ENCODE measurements around the gene TM4SF4.

Gene TM4SF4

DNA sequence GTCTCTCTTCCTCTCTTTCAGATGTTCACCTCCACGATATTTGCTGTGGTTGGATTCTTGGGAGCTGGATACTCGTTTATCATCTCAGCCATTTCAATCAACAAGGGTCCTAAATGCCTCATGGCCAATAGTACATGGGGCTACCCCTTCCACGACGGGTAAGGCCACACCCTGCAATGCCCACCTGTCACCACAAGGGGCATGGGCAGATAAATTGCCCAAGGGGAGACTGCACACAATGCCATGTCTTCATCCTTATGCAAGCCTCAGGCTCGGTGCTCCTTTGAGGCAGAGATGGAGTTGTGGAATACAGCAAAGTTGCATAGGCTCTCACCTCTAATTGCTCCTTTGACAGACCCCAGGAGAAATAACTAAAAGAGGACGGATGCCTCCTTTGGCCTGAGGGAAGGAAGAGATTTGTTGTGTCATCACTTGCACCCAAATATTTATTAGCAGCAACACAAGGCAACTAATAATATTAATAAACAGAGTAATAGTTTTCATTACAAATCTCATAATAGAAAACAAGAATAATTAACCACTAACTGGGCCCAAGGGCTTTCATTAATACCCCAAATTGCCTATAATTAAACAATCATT, 13.2 kb downstream of the TM4SF4 start:
- FAIRE-seq: no peak

DNA sequence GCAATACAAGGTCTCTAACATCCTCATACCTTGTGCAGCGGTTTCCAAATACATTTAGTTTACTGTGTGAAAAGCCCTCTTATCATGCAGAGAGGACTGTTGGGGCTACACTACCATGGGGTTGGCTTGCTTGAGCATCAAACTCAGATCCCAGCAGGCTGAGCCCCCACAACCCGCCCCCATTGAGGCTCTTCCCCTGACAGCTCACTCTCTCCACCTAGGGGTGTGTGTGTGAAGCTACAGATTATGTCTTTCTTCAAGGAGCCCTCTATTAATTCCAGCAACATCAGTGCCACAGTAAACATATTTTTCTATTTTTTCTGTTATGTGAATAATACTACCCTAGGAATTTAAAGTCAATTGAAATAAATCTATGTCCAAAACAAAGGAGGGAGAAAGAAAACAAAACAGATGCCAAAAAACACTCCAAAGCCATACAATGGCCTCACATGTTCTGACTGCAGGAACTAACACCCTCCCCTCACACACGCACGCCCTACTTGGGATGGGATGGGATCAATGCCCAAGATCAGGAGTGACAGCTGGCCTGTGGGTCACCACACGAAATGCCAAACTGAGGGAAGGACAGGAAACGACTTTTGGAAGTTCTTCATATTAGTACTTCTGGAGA, 14.7 kb downstream of the TM4SF4 start:
- FAIRE-seq: peak; percentile 71

DNA sequence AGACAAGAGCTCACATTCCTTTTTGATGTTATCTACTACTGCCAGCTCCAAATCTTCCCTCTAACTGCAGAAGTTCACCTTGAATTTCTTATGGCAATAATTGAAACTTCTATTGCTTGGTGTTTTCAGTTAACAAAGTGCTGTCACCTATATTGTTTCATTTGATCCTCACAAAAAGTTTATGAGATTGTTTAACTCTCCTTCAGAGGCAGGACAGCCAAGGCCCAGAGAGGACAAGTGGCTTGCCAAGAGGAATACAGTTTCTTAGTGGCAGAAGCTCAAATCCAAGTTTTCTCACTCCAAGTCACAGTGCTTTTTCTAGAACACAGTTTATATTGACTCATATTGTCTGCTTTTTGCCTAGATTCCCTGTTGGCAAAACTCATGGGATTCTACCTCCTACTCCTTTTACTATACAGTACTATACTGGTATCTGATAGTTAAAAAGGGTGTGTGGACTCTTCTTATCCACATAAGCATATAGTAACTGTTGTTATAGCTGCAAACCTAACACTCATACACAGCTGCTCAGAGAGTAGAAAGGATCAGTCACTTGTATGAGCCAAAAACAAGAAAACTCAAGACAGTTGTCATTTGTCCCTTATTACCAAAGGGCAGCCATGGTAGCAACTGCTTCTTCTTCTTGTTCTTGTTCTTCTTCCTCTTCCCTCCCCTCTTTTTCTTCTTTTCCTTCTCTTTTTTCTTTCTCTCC, 15.9 kb downstream of the TM4SF4 start:
- FAIRE-seq: no peak

DNA sequence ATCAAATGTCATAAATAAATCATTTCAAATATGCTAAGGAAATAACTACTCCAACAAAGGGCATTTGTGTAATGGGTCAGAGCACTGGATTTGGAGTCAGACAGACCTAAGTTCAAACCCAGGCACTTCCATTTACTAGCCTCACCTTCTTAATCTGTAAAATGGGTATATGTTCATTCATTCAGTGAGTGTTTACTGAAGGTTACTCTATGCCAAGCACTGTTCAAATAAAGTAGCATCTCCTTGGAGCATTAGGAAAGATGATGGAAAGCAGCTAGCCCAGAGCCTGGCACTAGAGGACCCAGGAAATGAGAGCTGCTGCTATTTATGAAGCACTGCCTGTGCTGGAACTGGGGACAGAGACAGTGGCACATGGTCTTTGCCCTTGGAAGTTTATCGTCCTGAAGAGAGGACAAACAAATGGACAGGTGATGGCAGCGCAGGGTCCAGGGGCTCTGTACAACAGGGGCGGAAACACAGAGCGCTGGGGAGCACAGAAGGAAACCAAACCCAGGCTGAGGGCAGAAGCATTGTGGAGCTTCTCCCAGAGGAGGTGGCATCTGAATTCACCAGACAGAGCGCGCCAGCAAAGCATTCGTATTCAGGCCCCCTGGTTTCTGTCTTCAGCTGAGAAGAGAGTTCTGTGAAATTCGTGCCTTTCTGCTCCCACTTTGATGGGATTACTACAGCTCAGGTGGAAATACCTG, 19.0 kb downstream of the TM4SF4 start:
- FAIRE-seq: no peak

DNA sequence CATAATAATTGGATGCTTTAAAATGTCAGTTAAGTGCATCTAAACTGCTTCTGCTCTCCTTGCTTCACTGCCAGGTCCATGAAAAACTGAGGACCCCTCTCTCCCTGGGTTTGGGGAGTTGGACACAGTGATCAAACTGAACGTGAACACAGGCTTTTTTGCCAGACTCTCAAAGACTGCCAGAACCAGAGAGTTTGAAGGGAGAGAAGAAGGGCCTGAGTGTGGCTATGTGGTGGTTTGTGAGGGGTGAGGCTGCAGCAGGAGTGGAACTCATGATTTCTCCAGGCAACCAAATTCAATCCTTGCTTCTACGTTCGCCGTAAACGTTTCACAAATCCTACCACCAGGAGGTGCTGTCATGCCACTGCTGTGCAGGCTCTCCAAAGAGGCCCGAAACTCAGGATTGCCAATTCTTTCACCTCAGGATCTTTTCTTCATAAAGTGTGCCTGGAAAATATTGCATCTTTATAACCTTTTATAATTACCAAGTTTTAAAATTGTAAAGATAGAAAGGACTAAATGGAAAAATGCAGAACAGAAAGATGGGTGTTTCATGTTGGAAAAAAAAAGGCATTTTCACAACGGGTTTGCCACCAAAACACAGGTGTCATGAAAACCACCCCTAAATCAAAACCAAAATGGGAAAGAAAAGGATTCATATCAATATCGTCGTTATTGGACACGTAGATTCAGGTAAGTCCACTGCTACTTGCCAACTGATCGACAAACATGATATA, 19.7 kb downstream of the TM4SF4 start:
- peak; percentile 93 for FAIRE-seq

DNA sequence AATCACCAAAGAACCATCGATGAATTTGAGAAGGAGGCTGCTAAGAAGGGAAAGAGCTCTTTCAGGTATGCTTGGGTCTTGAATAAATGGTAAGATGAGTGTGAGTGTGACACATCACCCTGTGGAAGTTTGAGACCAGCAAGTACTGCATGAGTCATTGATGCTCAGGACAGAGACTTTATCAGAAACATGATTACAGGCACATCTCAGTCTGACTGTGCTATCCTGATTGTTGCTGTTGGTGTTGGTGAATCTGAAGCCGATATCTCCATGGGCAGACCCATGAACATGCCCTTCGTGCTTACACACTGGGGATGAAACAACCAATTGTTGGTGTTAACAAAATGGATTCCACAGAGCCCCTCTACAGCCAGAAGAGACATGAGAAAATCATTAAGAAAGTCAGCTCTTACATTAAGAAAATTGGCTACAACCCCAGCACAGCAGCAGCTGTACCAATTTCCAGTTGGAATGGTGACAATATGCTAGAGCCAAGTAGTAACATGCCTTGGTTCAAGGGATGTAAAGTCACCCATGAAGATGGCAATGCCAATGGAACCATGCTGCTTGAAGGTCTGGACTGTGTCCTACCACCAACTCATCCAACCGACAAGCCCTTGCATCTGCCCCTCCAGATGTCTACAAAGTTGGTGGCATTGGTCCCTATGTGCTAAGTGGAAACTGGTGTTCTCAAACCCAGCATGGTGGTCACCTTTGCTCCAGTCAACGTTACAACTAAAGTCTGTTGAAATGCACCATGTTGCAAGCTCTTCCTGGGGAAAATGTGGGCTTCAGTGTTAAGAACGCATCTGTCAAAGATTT, 20.5 kb downstream of the TM4SF4 start:
- no peak for FAIRE-seq

DNA sequence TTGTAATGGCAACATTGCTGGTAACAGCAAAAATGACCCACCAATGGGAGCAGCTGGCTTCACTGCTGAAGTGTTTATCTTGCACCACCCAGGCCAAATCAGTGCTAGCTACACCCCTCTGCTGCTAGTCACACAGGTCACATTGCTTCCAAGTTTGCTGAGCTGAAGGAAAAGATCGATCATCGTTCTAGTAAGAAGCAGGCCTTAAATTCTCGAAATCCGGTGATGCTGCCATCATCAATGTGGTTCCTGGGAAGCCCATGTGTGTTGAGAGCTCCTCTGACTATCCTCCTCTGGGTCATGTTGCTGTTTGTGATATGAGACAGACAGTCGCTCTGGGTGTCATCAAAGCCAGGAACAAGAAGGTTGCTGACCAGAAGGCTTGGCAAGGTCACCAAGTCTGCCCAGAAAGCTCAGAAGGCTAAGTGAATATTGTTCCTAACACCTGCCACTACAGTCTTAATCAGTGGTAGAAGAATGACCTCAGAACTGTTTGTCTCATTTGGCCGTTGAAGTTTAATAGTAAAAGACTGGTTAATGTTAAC, 21.2 kb downstream of the TM4SF4 start:
- no peak for FAIRE-seq

DNA sequence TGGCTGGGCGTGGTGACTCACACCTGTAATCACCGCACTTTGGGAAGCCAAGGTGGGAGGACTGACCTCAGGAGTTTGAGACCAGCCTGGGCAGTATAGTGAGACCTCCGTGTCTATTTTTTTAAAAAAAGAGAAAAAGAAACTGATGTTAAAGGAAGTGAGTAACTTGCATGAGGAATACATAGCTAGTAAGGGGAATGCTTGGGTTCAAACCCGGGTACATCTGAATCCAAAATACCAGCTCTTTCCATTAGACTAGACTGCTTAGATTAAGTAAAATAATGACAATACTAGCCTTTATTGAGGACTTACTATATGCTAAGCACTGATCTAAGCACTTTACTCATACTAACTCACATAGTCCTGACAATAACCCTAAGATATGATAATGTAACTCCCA, 22.4 kb downstream of the TM4SF4 start:
- FAIRE-seq: no peak

DNA sequence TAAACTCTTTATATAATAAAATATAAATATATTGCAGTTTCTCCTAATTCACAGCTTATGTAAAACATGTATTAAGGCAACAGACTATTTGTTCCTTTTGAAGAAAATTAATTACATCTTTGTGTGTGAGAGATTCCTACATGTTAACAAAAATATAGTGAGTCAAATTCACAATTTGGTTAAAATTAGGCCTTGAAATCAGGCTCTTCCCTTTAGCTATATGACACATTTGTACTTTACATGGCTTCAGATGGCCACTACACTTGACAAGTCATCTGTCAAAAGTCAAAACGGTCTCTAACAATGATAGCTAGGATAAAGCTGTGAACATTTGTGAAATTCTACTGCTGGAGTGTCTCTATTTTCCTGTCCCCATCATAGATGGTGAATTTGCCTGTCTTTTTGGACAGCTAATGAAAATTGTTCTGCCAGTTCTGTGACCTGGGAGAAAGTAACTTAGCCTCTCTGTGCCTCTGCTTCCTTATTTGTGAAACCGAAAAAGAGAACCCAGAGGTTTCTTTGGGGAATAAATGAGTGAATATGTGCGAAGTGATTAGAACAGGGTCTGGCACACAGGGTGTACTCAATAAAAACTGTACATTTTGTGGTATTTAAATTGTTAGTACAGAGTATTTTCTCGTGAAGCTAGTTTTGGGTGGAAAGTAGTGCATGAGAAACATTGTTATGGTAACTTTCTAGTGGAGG, 23.6 kb downstream of the TM4SF4 start:
- FAIRE-seq: no peak

DNA sequence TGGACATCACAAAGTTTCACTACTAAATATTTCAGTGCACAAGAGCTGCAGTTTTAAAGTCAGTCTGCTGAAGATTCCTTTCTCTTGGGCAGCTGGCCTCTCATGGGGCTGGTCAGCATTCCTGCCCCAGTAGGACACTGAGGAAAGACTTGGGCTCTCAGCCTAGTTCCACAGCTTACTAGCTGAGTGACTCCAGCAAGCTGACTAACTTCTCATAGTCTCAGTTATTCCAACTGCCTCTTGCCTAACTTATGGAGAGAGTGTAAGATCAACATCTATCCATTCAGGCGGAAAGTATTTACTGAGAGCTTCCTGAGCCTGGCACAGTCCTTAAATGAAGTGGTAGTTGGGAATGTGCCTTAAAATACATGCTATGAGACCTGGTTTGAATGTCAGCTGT, 27.0 kb downstream of the TM4SF4 start:
- FAIRE-seq: peak; percentile 99

DNA sequence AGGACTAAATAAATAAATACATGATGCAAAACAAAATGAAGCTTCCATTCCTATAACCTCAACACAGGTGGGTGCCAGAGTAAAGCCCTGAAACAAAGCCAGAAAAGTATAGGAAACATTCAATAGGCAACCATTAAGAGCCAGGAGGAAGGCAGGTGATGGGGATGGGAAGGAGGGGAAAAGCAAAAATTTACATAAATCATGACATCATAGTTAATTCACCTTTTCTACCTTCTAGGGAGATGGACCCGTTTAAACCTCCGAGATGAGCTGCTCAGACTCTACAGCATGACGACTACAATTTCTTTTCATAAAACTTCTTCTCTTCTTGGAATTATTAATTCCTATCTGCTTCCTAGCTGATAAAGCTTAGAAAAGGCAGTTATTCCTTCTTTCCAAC, 27.9 kb downstream of the TM4SF4 start:
- FAIRE-seq: no peak

DNA sequence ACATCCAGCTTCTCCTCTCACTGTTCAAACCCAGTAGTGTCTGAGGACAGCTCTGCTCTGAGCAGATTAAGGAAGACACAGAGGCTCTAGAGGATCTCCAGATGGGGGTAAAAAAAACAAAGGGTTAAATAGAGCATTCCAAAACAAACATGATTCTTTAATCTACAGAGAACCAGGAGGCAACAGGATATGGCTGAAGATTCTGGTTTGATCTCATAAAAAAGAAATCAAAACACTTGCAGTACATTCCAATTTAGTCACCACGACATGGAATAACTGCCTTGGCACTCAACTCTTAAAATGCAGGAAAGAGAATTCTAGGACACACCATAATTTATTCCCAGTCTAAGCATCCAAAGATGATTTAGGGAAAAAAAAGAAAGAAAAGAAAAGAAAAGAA, 32.0 kb downstream of the TM4SF4 start:
- peak; percentile 97 for FAIRE-seq

DNA sequence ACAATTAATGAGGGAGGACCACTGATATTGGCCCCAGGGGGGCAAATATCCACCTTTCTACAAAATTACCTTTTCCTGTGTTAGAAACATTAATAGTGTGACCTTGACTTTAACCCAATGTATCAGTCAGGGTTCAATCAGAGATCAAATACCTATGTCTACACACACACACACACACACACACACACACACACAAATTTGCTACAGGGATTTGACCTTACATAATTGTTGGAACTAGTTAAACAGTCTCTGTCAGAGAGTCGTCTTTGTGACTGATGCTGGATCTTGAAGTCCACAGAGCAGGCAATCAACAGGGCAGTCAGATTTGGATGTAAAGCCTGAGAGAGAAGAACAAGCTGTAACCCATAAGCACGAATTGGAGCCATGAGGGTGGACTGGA, 32.5 kb downstream of the TM4SF4 start:
- FAIRE-seq: no peak

DNA sequence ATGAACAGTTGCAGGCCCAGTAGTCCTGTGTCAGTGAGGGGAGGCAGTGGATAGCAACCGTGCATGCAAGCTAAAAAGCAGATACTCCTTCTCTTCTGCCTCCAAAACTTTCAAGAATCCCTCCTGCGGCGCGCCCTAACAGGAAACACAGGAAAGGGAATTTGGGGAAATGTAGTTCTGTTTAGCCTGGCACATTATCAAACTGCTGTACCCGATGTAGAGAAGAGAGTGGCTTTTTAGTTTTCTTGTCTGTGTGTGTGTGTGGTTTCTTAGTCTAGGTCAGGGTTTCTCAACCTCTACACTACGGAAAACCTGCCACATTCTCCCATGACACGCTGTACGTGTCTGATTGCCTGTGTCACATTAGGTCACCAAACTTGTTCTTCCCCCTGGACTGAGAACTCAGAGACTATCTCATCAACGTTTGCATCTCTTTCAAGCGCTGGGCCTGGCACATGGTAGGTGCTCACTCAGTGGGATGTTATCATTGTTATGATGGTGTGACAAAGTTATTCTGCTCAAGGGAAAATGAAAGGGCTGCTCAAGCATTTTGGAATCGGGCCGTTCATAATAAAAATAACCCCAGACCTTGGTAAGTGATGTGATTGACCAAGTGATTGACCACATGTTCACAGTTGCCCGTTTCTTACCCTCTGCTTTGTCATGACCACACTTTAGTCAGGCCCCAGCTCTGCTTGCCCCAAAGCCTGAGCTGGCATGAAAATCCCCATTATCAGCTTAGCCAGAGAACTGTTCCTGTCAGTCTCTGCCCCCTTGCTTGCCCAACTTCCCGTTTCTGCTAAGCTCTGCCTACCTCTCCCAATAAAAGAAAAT, 33.2 kb downstream of the TM4SF4 start:
- FAIRE-seq: peak; percentile 90

DNA sequence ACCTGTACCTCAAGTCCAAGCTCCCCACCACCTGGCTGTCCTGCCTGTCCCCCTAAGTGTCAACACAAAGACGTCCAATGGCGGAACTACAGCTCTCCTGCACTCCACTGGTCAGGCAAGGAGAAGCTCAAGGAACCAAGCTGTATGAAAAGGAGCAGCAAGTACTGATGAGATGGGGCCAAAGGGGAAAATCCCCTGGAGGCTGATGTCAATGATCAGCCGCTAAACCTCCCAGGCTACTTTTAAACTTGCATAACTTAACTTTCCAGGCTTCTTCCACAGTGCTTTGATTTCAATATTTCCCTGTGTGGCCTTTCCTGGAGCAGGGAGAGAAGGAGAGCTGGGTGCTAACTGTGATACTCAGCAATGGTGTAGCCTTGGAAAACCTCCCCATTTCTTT, 35.0 kb downstream of the TM4SF4 start:
- FAIRE-seq: no peak

DNA sequence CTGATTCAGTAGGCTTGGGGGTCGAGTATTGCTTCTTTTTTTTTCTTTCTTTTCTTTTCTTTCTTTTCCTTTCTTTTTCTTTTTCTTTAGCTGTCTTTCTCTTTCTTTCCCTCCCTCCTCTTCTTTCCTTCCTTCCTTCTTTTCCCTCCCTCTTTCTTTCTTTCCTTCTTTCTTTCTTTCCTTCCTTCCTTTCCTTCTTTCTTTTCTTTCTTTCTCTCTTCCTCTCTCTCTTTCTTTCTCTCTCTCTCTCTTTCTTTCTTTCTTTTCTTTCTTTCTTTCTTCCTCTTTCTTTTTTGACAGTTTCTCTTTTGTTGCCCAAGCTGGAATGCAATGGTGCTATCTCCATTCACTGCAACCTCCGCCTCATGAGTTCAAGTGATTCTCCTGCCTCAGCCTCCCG, 36.0 kb downstream of the TM4SF4 start:
- FAIRE-seq: no peak

DNA sequence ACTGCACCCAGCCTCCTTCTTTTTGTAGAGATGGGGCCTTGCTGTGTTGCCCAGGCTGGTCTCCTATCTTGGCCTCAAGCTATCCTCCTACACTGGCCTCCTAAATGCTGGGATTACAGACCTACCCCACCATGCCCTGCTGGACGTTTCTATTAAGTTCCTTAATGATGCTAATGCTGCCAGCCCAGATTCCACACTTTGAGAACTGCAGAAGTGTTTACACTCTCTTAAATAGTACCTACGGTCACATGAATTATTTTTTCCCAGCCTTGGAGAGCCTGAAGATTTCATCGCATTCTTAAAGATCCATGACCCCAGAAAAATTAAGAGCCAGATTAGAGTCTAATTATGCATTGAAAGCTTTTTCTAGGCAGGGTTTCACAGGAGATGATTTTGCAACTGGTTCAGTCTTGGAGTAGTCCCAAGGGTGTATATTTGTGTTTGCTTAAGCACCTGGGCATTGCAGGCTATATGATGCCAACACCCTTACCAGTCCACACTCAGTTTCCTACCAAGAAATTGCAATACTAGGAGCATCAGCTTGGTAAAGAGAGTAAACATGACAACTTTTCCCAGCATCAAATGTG, 36.6 kb downstream of the TM4SF4 start:
- no peak for FAIRE-seq

DNA sequence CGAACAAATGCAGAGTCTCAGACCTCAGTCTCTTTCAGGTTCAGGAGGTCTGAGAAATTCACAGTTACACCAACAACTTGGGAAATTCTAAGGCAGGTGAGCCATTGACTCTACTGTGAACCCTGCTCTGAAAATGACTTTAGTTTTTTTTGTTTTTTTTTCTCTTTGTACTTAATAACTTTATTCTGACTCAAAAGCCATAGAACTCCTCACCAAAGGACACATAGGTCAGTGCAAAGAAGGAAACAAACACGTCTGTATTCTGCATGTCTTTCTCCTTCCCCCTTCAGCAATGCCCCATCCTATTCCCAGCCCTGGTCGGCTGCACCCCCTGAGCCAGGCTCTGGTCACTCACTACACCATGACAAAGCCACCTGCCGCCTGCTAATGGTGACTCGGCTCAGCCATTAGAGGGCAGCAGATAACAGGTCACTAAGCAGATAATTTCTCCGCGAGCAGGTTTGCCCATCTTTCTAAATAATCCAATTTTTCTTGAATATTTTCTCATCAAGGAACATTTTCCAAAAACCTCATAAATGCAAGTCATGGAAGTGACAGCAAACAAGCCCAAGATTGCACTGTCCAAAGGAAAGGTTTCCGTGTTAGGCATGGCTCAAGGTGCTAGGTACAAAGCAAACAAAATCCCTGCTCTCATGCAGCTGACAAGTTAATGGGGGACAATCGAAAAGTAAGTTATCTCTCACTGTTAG, 37.7 kb downstream of the TM4SF4 start:
- peak; percentile 87 for FAIRE-seq

DNA sequence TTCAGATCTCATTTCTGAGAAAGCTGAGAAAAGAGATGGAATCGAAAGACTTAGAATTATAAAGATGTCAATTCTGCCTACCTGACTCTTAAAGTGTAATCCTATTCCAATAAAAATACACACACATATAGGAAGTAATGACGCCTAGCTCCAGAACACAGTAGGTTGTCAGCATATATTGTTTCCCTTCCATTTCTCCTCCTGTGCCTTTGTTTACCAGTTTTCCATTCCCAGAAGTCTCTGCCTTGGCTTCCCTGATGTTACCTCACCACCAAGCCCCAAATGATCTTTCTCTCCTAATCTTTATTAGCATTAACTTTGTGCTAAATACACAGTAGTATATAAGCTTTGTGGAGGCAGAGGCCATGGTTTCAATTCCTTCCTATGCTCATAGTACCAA, 40.0 kb downstream of the TM4SF4 start:
- no peak for FAIRE-seq
